Measurements from ENCODE around the gene VAV2. TPM values are rescaled to one million over a fixed set of nuclear protein-coding genes. Genes with fewer than 3 reads are reported as not detected.

The VAV2 gene
- total RNA-seq, 1 donor from 2014 or later, result 34.8 TPM

- ATAC-seq (peak; percentile 9), DNase-seq (ENCODE audit: low spot score) (no peak)
These were observed 149.9 kb downstream of the VAV2 start for GRCh38 chr9:133842174-133842573.

GRCh38 chr9:133841167-133841812 is 150.8 kb downstream of the VAV2 start:
- no peak for DNase-seq (ENCODE audit: low spot score)
- ATAC-seq, result no peak

- DNase-seq (ENCODE audit: low spot score) (no peak), ATAC-seq (peak; percentile 51)
These were observed 152.2 kb downstream of the VAV2 start for GRCh38 chr9:133839822-133840329.

GRCh38 chr9:133838859-133839507 is 153.1 kb downstream of the VAV2 start:
- DNase-seq (ENCODE audit: low spot score), result no peak
- no peak for ATAC-seq

GRCh38 chr9:133837627-133838597 is 154.2 kb downstream of the VAV2 start:
- DNase-seq (ENCODE audit: low spot score) (no peak), ATAC-seq (no peak)

GRCh38 chr9:133836818-133837217 is 155.3 kb downstream of the VAV2 start:
- DNase-seq (ENCODE audit: low spot score) (no peak), ATAC-seq (no peak)

GRCh38 chr9:133836001-133836758 is 155.9 kb downstream of the VAV2 start:
- no peak for DNase-seq (ENCODE audit: low spot score)
- ATAC-seq, result no peak

- DNase-seq (ENCODE audit: low spot score) (no peak), ATAC-seq (no peak)
These were observed 156.7 kb downstream of the VAV2 start for GRCh38 chr9:133835262-133835901.

- no peak for DNase-seq (ENCODE audit: low spot score)
These were observed 157.8 kb downstream of the VAV2 start for GRCh38 chr9:133834080-133834976.

GRCh38 chr9:133833388-133834025 is 158.6 kb downstream of the VAV2 start:
- DNase-seq (ENCODE audit: low spot score) (no peak), ATAC-seq (no peak)

More at GRCh38 chr9:133834080-133834976, 157.8 kb downstream of the VAV2 start:
- no peak for ATAC-seq

- DNase-seq (ENCODE audit: low spot score), result no peak
These were observed 159.2 kb downstream of the VAV2 start for GRCh38 chr9:133832877-133833276.

GRCh38 chr9:133830711-133831110 is 161.4 kb downstream of the VAV2 start:
- ATAC-seq, result no peak

More at GRCh38 chr9:133832877-133833276, 159.2 kb downstream of the VAV2 start:
- no peak for ATAC-seq

GRCh38 chr9:133830310-133830709 is 161.8 kb downstream of the VAV2 start:
- DNase-seq (ENCODE audit: low spot score) (no peak), ATAC-seq (no peak)

More at GRCh38 chr9:133830711-133831110, 161.4 kb downstream of the VAV2 start:
- DNase-seq (ENCODE audit: low spot score), result no peak

GRCh38 chr9:133828338-133828997 is 163.7 kb downstream of the VAV2 start:
- DNase-seq (ENCODE audit: low spot score) (no peak), ATAC-seq (no peak)

GRCh38 chr9:133826289-133827085 is 165.6 kb downstream of the VAV2 start:
- DNase-seq (ENCODE audit: low spot score), result no peak
- ATAC-seq, result no peak

GRCh38 chr9:133825555-133826218 is 166.4 kb downstream of the VAV2 start:
- DNase-seq (ENCODE audit: low spot score) (no peak), ATAC-seq (no peak)

All from left lobe of liver (tissue), 2 donors.